ENCODE data around the gene WBP2. TPM values are rescaled to one million over a fixed set of nuclear protein-coding genes. Genes with fewer than 3 reads are reported as not detected.
A peak's percentile ranks its signal among the peaks of the same experiment; 100 is the strongest.

WBP2 gene
- total and polyA plus RNA-seq, 9 of the 15 experiments (the other 6 are each of a cell fraction or from before 2014, with no cell fraction given) = 2.2 to 74.3 (median 20.0) TPM

GRCh38 chr17:75849724-75850123 lies 5.4 kb downstream of the WBP2 start (continued):
- 0 out of 6 replicates have a peak, but pooled peaks of 1 of the 3 experiments have one; percentile 6 for TF ChIP-seq ZBTB11 (CRISPR knock-in tag; IDR thresholded peaks at IDR 0.05)
- TF ChIP-seq CHD1 (IDR thresholded peaks at IDR 0.05; ENCODE audit: low read length) = no peak
- peak; percentile 54 for TF ChIP-seq CEBPB (tag; IDR thresholded peaks at IDR 0.05)
- peak; percentile 64 for TF ChIP-seq CXXC5 (CRISPR knock-in tag; IDR thresholded peaks at IDR 0.05)
- 0 out of 2 replicates have a peak, but pooled peaks have one; percentile 51 for TF ChIP-seq DPF2 (IDR thresholded peaks at IDR 0.05)
- peak; percentile 76 for TF ChIP-seq NFE2 (IDR thresholded peaks at IDR 0.05; ENCODE audit: low read depth)
- no peak for TF ChIP-seq TCF7 (IDR thresholded peaks at IDR 0.05; ENCODE audit: borderline replicate concordance)
- TF ChIP-seq E2F6 (IDR thresholded peaks at IDR 0.05; ENCODE audit: borderline replicate concordance in 1 of 2, extremely low read depth in 1 of 2, insufficient read depth in 1 of 2, insufficient read length in 1 of 2, low read depth in 1 of 2, low read length in 1 of 2, poor library complexity in 1 of 2, severe bottlenecking in 1 of 2) = peak in 1 of 2 experiments; percentile 46
- TF ChIP-seq CREM (IDR thresholded peaks at IDR 0.05; ENCODE audit: low read depth) = peak; percentile 81
- TF ChIP-seq RBFOX2 (IDR thresholded peaks at IDR 0.05; ENCODE audit: low read depth, low read length) = peak; percentile 34; the same call in 1 of the 2 replicates
- no peak for TF ChIP-seq DDX20 (tag; IDR thresholded peaks at IDR 0.05; ENCODE audit: low read depth)
- 0 out of 2 replicates have a peak, but pooled peaks have one; percentile 32 for TF ChIP-seq POLR2G (IDR thresholded peaks at IDR 0.05; ENCODE audit: low read depth, low read length)
- TF ChIP-seq EP400 (IDR thresholded peaks at IDR 0.05) = peak; percentile 59
- peak; percentile 25 for TF ChIP-seq TAF9B (IDR thresholded peaks at IDR 0.05; ENCODE audit: partially characterized antibody)

Measured in K562 (cell line).